ENCODE results near the gene NEO1. TPM values are rescaled to one million over a fixed set of nuclear protein-coding genes. Genes with fewer than 3 reads are reported as not detected.

Gene NEO1
- total and polyA plus RNA-seq, 2 of the 13 experiments (the other 11 are each of a cell fraction or from before 2014, with no cell fraction given), result 8.4 to 11.0 TPM

GRCh38 chr15:73231661-73232419 lies 179.6 kb downstream of the NEO1 start (continued):
- TF ChIP-seq AFF4 (CRISPR knock-in tag; IDR thresholded peaks at IDR 0.05) (no peak), ZNF570 (CRISPR knock-in tag; IDR thresholded peaks at IDR 0.05; ENCODE audit: borderline replicate concordance) (no peak), PAXIP1 (CRISPR knock-in tag; conservative IDR thresholded peaks at IDR 0.05) (no peak), KDM5B (CRISPR knock-in tag; IDR thresholded peaks at IDR 0.05; ENCODE audit: borderline replicate concordance) (no peak), FOXJ3 (CRISPR knock-in tag; IDR thresholded peaks at IDR 0.05; ENCODE audit: borderline replicate concordance) (no peak), ZNF12 (CRISPR knock-in tag; IDR thresholded peaks at IDR 0.05) (no peak), ZBTB46 (CRISPR knock-in tag; IDR thresholded peaks at IDR 0.05; ENCODE audit: borderline replicate concordance) (no peak), REPIN1 (CRISPR knock-in tag; IDR thresholded peaks at IDR 0.05; ENCODE audit: borderline replicate concordance, low read depth) (no peak), MAFG (CRISPR knock-in tag; IDR thresholded peaks at IDR 0.05) (no peak), BRD4 (CRISPR knock-in tag; IDR thresholded peaks at IDR 0.05) (no peak), IRF9 (CRISPR knock-in tag; IDR thresholded peaks at IDR 0.05; ENCODE audit: borderline replicate concordance) (no peak)
